ENCODE data around the gene PROM1.

- TF ChIP-seq HNF4G (IDR thresholded peaks at IDR 0.05), result no peak
- no peak for TF ChIP-seq CTCF (IDR thresholded peaks at IDR 0.05; ENCODE audit: low read depth, low read length, missing input control)
- no peak for TF ChIP-seq TAF1 (conservative IDR thresholded peaks at IDR 0.05)
- TF ChIP-seq REST (IDR thresholded peaks at IDR 0.05), result no peak
Observed at GRCh38 chr4:15926486-15926885, 157.3 kb downstream of the PROM1 start.
